Cortex of kidney (tissue), 1 donor: ENCODE measurements around the gene FBLN1.
"Not testable (repeated sequence)": the region's sequence is repeated elsewhere in the genome, so short reads cannot be mapped to it uniquely, and the experiment has no call there.

ENCODE experiments used
- DNase-seq: peaks from one replicate; lab custom pipeline; 2025; lab: John Stamatoyannopoulos, UW

The FBLN1 gene

DNA sequence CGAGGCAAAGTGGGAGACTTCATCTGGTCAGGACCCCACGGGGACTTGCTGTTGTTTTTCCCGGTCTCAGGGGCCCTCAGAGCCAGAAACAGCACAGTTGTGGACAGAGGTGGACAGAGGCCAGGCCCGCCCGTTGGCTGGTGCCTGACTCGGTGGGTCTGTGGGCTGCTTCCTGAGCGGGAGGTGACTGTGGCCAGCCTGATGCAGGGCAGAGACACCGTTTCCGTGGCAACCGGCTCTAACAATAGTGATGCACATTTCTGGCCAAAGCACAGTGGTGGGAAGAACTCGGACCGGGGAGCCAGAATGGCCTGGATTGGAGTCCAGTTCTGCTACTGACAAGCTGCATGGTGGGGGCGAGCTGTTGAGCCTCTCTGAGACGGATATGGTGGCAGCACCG, 110.3 kb downstream of the FBLN1 start:
- DNase-seq = no peak

DNA sequence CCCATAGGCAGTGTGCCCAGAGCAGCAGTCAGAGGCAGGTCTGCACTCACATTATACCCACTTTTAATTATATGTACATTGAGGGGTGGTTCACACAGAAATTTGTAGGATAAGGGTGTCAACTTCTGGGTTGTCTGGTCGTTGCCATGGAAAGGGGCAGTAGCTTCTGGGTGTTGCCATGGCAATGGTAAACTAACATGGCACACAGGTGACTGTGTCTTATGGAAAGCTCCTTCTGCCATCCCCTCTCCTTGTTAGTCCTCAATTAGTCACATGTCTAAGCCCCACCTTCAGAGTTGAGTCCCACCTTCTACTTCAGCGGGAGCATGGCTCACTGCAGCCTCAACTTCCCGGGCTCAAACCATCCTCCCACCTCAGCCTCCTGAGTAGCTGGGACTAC, 112.7 kb downstream of the FBLN1 start:
- no peak for DNase-seq

DNA sequence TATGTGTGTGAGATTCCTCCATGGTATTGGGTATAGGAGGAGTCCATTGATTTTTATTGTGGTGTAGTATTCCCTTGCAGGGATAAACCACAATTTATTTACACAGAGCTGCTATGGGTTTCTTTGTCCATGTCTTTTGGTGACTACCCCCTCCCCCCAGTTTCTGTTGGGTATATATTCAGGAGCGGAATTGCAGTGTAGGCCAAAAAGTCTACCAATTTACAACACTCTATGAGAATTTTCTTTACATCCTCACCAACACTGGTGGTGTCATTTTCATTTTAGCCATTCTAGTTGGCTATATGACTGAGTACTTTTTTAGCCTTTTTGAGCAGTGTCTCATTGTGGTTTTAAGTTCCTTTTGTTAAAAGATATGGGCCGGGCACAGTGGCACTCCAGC, 113.7 kb downstream of the FBLN1 start:
- DNase-seq = no peak

DNA sequence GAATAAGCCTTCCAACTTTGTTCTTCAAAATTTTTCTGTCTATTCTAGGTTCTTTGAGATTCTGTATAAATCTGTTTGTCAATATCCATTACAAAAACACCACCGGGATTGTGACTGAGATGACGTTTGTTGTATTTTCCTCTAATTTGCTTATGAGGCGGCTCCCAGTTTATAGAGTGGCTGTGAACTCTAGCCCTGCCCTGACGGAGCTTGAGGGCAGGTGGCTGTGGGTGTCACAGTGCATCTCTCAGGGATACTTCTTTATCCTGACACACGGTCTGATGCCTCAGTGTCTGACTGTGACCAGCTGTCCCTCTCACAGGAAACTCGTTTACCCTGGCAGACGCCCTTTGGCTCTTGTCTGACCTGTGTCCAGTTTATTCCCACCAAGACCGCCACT, 115.3 kb downstream of the FBLN1 start:
- DNase-seq = no peak

DNA sequence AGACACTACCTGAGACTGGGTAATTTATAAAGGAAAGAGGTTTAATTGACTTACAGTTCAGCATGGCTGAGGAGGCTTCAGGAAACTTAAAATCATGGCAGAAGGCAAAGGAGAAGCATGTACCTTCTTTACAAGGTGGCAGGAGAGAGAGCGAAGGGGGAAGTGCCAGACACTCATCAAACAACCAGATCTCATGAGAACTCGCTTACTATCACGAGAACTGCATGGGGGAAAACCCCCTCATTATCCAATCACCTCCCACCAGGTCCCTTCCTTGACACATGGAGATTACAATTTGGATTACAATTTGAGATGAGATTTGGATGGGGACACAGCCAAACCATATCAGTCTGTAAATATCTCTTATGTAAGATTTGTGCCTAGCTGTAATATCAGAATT, 118.0 kb downstream of the FBLN1 start:
- no peak for DNase-seq

DNA sequence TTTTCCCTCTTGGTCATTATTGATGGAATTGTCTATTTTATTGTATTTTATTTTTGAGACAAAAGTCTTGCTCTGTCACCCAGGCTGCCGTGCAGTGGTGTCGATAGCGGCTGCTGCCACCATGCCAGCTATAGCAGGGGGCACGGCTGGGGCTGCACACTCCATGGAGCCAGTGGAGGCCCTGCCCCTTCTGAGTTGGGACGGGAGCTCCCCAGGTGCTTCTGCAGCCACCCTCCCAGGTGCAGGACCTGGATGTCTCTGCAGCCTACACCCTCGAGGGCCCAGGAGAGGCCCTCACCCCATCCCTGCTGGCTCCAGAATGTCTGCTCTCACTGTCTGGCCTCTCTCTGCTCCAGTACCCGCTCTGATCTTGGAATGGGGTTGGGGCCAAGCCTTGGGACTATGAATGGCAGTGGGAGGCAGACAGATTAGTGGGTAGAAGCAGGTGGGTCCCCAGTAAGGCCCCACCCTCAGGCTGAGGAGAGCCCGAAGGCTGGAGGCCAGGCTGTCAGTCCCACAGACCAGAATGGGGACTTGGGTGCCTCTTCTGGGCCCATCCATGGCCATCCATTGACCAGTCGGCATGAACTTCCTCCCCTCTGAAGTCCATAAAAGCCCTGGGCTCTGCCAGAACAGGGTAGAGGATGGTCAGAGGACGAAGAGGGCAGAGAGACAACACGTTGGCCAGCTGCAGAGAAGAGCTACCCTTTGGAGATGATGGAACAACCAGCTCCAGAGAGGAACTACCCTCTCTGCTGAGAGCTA, 119.3 kb downstream of the FBLN1 start:
- no peak for DNase-seq

DNA sequence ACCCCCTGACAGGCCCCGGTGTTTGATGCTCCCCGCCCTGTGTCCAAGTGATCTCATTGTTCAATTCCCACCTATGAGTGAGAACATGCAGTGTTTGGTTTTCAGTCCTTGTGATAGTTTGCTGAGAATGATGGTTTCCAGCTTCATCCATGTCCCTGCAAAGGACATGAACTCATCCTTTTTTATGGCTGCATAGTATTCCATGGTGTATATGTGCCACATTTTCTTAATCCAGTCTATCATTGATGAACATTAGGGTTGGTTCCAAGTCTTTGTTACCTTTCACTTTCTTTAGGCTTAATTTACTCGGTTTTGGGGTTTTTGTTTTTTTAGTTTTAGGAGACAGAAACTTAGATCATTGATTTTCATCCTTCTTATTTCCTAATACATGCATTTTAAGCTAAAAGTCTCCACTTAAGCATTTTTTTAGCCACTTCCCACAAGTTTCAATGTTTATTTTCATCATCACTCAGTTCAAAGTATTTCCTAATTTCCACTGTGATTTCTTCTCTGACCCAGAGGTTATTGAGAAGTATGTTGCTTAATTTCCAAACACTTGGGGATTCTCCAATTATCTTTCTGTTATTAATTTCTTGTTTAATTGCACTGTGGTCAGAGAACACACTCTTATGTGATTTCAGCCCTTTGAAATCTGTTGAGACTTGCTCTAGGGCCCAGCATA, 120.9 kb downstream of the FBLN1 start:
- not testable (repeated sequence) for DNase-seq

DNA sequence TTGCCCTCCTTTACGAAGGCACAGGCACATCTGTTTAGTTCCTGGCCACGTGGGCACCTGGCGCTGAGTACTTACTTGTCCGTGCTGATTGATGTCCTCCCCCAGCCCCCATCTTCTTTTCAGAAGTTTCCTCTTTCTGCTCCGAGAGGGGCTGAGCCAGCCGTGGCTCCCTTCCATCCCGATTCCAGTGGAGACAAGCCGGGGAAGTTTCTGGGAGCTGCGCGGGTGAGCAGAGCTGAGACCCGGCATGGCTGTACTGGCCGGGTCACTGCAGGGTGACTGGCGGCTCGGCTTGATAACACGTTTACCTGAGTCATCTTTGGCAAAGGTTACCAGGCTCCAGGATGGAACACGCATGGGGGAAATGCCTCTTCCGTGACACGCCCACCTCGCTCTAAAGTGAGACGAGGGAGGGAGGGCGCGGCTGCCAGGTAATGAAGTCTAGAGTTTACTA, 123.5 kb downstream of the FBLN1 start:
- no peak for DNase-seq

DNA sequence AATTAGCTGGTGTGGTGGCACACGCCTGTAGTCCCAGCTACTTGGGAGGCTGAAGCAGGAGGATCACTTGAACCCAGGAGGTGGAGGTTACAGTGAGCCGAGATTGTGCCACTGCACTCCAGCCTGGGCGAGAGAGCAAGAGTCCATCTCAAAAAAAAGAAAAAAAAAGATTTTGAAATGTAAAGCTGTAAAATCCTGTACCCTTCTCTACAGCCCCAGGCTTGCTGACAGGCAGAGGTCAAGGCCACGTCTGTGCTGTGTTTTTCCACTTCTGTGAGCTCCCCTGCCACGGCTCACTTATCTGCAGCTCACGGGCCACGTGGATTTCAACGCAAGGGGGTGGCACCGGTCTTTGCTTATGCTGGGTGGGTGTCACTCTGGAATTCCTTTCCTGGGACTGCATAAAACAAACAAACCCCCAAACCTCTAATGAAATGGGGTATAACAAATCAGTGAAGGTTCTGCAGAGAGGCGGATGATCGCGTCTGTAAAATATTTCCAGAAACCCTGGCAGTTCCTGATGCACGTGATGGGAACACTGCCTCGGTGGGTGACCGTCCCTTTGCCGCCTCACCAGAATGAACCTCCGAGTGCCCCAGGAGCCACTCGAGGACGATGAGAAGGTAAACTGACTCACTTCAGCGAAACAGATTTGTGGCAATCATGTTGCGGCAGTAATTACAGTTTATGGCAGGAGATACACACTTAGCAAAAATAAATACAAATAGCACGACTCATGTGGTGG, 125.0 kb downstream of the FBLN1 start:
- DNase-seq = no peak

DNA sequence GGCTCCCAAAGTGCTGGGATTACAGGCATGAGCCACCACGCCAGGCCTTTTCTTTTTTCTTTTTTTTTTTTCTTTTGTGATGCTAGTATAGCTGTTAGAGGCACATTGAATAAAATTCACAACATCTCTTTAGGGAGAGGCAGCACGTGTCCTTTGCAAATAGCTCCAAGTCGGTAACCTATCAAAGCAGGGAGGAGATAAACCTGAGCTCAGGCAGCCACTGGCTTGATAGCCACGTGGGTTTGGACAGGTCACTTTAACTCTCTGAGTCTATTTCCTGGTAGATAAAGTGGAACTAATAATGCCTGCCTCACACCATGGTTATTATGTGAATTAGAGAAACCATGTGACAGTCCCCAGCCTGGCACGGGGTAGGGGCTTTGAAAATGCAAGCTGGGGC, 125.8 kb downstream of the FBLN1 start:
- no peak for DNase-seq

DNA sequence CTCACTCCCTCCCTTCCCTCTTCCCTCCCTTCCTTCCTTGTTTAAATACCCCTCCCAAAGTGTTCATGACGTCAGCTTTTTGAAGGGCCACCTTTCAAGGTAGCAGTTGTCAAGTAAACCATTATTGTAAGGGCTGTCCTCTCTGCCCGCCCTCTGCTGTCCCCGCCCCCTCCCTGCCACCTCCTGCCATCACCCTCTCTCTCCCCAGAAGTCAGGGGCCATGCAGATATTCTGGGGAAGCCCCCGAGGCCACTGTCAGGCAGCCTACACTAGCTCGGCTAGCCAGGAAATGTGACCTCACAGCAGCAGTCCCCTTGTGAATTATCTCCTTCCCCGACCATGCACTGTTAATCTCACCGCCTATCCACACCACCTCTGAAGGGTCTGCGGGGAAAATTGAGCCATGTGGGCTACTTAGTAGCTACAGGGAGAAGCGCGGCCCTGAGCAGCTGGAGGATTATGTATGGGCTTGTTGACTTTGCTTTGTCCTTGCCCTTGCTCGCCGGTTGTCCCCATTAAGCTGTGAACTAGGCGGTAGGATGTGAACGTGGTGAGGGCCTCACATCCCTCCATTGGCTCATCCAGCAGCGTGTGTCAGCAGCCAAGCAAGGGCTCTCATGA, 126.9 kb downstream of the FBLN1 start:
- DNase-seq = no peak

DNA sequence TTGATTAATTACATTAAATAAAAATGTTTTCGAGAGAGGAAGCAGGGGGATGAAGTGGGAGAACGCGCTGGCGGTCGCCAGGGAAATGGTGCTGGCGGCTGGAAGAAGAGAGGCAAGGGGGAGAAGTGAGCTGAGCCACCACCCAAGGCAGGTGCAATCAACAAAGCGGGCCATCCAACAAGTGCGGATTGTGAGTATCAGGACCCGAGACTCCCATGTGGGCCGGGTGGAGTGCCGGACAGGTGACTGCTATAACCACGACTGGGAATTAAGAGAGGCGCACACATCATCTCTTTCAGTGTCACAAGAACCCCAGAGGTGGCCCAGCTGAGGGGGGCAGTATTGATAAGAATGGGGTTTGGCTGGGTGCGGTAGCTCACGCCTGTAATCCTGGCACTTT, 127.8 kb downstream of the FBLN1 start:
- DNase-seq = no peak

DNA sequence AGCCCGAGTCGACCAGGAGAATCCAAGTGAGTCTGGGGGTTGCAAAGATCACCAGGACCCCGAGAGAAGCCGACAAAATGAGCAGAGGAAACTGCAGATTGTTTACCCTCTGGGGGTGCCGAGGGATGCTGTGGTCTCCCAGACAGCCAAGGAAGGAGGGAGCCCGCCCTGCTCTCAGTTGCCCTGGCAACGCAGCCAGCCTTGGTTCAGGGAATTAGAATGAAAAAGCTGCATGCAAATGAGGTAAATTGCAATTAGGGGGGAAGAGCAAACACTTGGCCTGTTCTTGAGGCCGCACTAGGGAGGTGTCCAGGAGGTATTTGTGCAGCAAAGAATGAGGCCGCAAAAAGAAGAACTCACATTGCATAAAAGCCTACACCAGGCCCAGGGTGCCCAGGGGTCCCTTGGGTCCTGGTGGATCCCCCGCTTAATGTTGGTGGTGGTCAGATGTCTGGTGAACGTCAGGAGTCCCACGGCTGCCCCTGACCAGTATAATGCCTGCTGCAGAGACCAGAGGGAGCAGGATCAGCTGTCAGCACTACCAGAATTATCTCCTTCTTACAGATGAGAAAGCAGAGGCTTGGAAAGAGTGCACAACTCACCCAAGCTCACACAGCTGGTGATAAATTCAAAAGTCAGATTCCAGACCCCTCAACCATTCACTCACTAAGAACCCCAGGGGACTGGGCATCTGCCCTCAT, 128.6 kb downstream of the FBLN1 start:
- no peak for DNase-seq

DNA sequence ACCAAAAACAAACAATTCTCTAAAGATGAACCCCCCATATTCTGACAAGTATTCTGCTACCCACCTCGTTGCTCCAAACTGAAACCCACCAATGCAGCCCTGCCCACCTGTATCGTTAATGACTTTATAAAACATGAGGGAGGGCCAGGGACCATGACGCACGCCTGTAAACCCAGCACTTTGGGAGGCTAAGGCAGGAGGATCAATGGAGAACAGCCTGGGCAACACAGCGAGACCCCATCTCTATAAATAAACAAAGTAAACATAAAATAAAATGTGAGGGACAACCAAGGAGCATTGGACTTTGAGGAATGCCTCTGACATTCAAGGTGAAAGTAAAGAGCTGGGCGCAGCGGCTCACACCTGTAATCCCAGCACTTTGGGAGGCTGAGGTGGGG, 129.2 kb downstream of the FBLN1 start:
- no peak for DNase-seq

DNA sequence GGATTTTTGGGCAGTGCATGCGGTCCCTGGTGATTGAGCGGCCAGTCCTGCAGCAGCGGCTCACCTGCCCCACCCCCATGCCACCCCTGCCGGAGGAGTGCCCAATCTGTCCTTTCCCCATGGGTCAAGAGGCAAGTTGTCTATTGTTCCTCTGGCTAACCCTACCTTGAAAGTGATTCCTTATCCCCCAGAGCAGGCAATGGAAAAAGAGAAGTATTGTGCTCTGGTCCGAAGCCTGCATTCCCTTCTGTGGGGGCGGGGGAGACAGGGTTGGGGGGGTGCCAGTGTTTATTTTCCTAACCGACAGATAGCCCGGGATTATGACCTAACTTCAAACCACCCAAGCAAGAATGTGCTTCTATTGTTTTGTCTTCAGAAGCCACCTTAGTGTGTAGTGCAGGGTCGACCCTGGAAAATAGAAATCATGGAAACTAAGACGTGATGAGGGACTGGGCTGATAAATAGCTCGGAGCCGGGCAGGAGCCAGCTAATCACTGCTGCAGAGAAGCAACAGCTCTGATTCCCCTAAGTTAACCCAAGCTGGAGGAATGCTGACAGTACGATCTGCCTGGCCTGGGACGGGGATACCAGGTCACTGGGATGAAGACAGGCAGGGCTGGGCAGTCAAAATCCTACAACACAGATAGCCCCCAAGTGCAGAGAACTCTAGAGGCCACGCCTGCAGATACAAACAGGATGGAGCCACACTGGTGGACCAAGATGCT, 130.3 kb downstream of the FBLN1 start:
- no peak for DNase-seq

DNA sequence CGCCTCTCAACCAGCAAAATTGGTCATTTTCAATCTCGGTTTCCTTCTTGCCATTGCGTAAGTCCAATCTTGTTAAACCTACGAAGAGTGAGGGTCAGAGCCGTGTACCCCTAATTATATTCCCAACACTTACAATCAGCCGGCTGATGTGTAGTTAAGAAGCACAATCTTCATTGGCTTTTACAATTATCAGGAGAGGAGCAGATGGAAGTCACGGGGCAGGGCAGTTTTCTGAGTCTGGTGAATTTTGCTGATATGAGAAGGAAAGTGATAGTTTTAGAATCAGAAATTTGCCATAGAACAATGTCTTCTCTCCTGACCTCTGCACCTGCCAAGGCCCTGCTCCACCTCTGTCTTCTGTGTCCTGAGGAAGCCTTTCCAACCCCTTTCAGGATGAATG, 134.0 kb downstream of the FBLN1 start:
- DNase-seq = no peak

DNA sequence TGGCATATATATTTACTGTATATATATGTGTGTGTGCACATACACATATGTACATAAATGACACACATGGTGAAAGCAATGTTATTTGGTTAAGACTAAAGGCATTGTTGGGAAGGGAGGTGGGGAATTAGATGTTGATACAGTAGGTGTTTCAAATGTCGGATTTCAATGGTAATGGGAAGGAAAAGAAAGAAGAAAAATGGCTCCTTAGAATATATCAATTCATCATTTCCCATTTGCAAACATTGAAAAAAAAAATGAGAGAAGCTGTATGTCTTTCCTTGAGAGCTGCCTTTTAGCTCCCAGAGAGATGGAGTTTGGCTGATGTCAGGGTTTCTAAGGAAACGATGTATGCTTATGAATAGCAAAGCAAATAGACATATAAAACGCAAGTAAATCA, 135.5 kb downstream of the FBLN1 start:
- no peak for DNase-seq

DNA sequence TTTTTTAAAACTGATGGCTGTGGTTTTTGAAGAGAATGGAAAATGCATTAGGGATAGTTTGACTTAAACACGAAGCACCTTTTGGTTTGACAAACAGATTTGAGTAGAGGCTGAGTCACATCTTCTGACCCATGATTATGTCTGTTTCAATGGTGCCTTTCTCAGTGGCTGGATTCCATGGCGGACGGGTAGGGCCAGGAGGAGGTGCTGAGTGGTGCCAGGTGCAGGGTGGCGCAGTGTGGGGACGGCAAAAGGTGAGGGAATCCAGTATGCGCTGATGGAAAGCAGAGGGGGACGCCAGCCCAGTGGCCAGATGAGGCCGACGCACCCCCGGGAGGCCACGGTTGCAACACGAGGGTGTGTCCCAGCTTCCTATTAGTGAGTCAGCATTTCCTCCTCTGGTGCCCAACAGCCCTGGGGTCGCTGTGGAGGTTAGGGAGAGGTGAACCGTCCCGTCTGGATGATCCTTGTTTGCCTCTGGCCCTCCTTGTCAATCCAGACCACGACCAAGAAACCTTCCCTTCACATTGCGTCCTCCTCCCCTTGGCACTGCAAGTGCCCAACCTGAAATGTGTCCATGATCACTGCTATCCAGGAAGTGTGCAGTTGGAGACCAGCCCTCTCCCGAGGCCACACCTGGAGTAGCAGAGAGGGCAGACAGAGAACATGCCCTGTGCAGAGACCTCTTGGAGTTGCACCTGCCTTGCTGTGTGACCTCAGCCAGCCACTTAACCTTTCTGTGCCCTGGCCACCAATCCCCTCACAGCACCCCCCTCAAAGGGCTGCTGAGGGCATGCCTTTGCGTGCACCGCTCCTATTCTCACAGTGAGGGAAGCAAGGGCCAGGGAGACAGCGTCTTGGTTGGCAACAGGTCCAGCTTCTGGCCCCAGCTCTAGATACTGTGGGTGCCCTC, 136.4 kb downstream of the FBLN1 start:
- DNase-seq = no peak

DNA sequence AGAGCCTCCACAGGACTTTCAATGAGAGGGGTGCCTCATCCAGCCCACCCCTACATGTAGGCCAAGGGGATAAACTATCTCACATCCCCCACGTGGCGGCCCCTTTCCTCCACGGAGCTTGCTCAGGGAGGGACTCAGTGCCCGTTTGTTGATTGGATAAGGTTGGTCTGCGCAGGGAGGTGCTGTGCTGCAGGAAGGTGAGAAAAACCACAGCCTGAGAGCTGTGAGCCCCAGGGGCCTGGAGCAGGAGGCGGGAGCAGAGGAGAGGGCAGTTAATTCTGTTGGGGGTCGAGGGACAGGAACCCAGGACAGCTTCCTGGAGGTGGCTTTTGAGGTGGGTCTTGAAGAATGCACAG, 137.0 kb downstream of the FBLN1 start:
- DNase-seq = no peak

DNA sequence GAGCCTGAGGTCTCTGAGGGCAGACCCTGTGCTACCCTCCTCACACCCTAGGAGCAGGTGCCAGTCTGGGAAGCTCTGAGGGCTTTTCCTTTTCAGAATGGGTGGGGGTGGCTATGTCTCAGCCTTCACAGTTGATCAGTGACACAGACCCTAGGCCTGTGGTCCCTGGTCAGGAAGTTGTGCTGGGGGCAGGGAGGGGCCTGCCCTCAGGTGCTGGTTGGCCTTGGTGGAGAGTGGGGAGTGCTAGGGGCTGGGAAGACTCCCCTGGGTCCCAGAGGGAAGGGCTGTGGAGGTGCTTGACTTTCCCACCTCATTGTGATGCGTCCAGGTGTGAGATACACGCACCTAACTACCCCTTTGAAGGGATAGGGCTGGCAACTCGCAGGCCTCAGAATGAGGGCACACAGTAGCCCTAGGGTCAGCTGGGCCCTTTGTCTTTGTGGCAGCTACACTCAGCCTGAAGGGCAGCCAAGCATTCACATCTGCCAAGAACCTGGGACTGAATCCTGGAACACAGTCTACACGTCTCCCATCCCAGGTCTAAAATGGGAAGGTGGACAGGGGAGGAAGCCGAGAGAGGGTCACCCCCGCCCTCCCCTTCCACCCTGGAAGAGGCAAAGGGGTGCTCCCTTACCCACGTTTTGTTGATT, 137.7 kb downstream of the FBLN1 start:
- no peak for DNase-seq
